HCT116 (cell line): ENCODE measurements around the gene FGF21. TPM values are rescaled to one million over a fixed set of nuclear protein-coding genes. Genes with fewer than 3 reads are reported as not detected.

Experiments
- ATAC-seq: fragments of 200-7000 bp; cut with Tn5 transposase; 2 replicates; pipeline ENCODE4 v1.9.1; 2020; ENCODE audit warnings: mild to moderate bottlenecking, moderate library complexity
- BruUV-seq: library from RNA; stranded (reverse); fragments of 400-500 nt; replicated peaks from 2 replicates; lab custom pipeline; 2021; lab: Mats Ljungman, UMichigan
- CTCF ChIA-PET: fragments of 300-600 bp; sonication (Branson Sonifier 250); formaldehyde crosslinking; loops from one replicate; lab custom pipeline; 2021; ENCODE audit warnings: antibody characterized with exemption; lab: Charles Lee
- POLR2A ChIA-PET: fragments of 300-600, 350-600 bp; sonication (Branson Sonifier 250); formaldehyde crosslinking; loops from one replicate; lab custom pipeline; 2021; ENCODE audit warnings: antibody characterized with exemption; lab: Charles Lee
- RAD21 ChIA-PET, 2 experiments: fragments of 300-600 bp; sonication (Branson Sonifier 250); formaldehyde crosslinking; loops; one replicate each; lab custom pipeline; 2023; ENCODE audit warnings: low total read pairs in 2 of 2; ENCODE audit not compliant: uncharacterized antibody in 2 of 2, unreplicated experiment in 2 of 2, low non-redundant PET in 1 of 2; lab: Charles Lee
- DNase-seq: peaks from one replicate; pipeline ENCODE4 v3.0.0-alpha.2; 2010; ENCODE audit warnings: low read depth, low spot score
- H2AFZ ChIP-seq: fragments of 200-600 bp; shearing (Covaris generic), sonication (generic); 2 replicates; pipeline ENCODE4 v1.6.1; 2017; ENCODE audit warnings: low read depth, mixed run types, mixed read lengths, antibody characterized with exemption, low read length; ENCODE audit not compliant: poor library complexity, severe bottlenecking
- H3K27ac ChIP-seq: 2 replicates; pipeline ENCODE4 v1.5.1; 2012; ENCODE audit warnings: low read depth, low read length
- H3K27me3 ChIP-seq: fragments of 200-600 bp; sonication (generic); 2 replicates; pipeline ENCODE4 v1.6.1; 2016; ENCODE audit warnings: mixed run types, low read length, mixed read lengths; ENCODE audit not compliant: insufficient read depth
- H3K36me3 ChIP-seq, 2 experiments: fragments of 200-500 bp in 1 of 2; fragments of 200-600 bp in 1 of 2; sonication (Bioruptor generic) in 1 of 2; sonication (generic) in 1 of 2; 2 replicates each; pipeline versions ENCODE4 v1.5.1 to v1.6.1; 2014 to 2016; ENCODE audit warnings: low read length in 2 of 2, inconsistent platforms in 1 of 2, mixed read lengths in 1 of 2, mixed run types in 1 of 2; ENCODE audit not compliant: insufficient read depth in 2 of 2, control insufficient read depth in 1 of 2
- H3K4me1 ChIP-seq, 2 experiments: fragments of 200-600 bp in 1 of 2; sonication (generic) in 1 of 2; 2 replicates each; pipeline versions ENCODE4 v1.5.1 to v1.6.1; 2012 to 2017; ENCODE audit warnings: low read length in 2 of 2, inconsistent platforms in 1 of 2, mild to moderate bottlenecking in 1 of 2, mixed read lengths in 1 of 2, mixed run types in 1 of 2, moderate library complexity in 1 of 2; ENCODE audit not compliant: insufficient read depth in 2 of 2, control insufficient read depth in 1 of 2
- H3K4me2 ChIP-seq: fragments of 200-600 bp; sonication (generic); 2 replicates; pipeline ENCODE4 v1.6.1; 2017; ENCODE audit warnings: mixed run types, low read length, mixed read lengths
- H3K4me3 ChIP-seq, 2 experiments: fragments of 200-600 bp in 1 of 2; sonication (generic) in 1 of 2; replicated peaks in 1 of 2; 2 replicates each; pipeline ENCODE4 v1.5.1; 2011 to 2016; ENCODE audit warnings: low read length in 2 of 2, control low read depth in 1 of 2, low read depth in 1 of 2, mild to moderate bottlenecking in 1 of 2, mixed read lengths in 1 of 2, mixed run types in 1 of 2
- H3K79me2 ChIP-seq: fragments of 200-600 bp; sonication (generic); 2 replicates; pipeline ENCODE4 v1.6.1; 2017; ENCODE audit warnings: mild to moderate bottlenecking, mixed run types, low read length, moderate library complexity, mixed read lengths; ENCODE audit not compliant: insufficient read depth
- H3K9ac ChIP-seq: fragments of 200-600 bp; sonication (generic); 2 replicates; pipeline ENCODE4 v1.6.1; 2016; ENCODE audit warnings: low read length, mixed read lengths
- H3K9me2 ChIP-seq: fragments of 200-600 bp; sonication (generic), shearing (Covaris generic); 2 replicates; pipeline ENCODE4 v1.6.1; 2017; ENCODE audit warnings: mixed run types, mild to moderate bottlenecking, moderate library complexity; ENCODE audit not compliant: insufficient read depth
- H3K9me3 ChIP-seq, 2 experiments: fragments of 200-500 bp in 1 of 2; fragments of 200-600 bp in 1 of 2; sonication (Bioruptor generic) in 1 of 2; sonication (generic) in 1 of 2; 2 replicates each; pipeline ENCODE4 v1.6.1; 2014 to 2017; ENCODE audit warnings: low read length in 2 of 2, mixed read lengths in 2 of 2, inconsistent platforms in 1 of 2, low read depth in 1 of 2, mild to moderate bottlenecking in 1 of 2, mixed run types in 1 of 2, moderate library complexity in 1 of 2; ENCODE audit not compliant: control insufficient read depth in 1 of 2, insufficient read depth in 1 of 2
- H4K20me1 ChIP-seq: fragments of 200-600 bp; sonication (generic), shearing (Covaris generic); 2 replicates; pipeline ENCODE4 v1.6.1; 2017; ENCODE audit warnings: mixed run types, mild to moderate bottlenecking, moderate library complexity; ENCODE audit not compliant: insufficient read depth
- CBX3 ChIP-seq: IDR thresholded peaks from 2 replicates; pipeline ENCODE4 v1.6.1; 2012; ENCODE audit warnings: low read depth
- MAX ChIP-seq: IDR thresholded peaks from 2 replicates; pipeline ENCODE4 v1.6.1; 2012
- POLR2A ChIP-seq: IDR thresholded peaks from 2 replicates; pipeline ENCODE4 v1.7.0; 2011; ENCODE audit warnings: borderline replicate concordance; ENCODE audit not compliant: insufficient read depth, insufficient read length; ENCODE audit errors: extremely low read depth
- POLR2AphosphoS5 ChIP-seq: IDR thresholded peaks from 2 replicates; pipeline ENCODE4 v1.6.1; 2011; ENCODE audit warnings: mild to moderate bottlenecking, low read depth, low read length, moderate library complexity
- RAD21 ChIP-seq: IDR thresholded peaks from 2 replicates; pipeline ENCODE4 v1.6.1; 2012; ENCODE audit warnings: low read depth, mild to moderate bottlenecking
- REST ChIP-seq: IDR thresholded peaks from 2 replicates; pipeline ENCODE4 v1.6.1; 2012; ENCODE audit warnings: low read depth
- SIN3A ChIP-seq: IDR thresholded peaks from 2 replicates; pipeline ENCODE4 v1.6.1; 2012; ENCODE audit warnings: low read depth
- SP1 ChIP-seq: IDR thresholded peaks from 2 replicates; pipeline ENCODE4 v1.6.1; 2012; ENCODE audit warnings: low read depth
- SRF ChIP-seq: IDR thresholded peaks from 2 replicates; pipeline ENCODE4 v1.6.1; 2012; ENCODE audit warnings: low read depth
- ZNF274 ChIP-seq: fragments of 200-500 bp; sonication (Bioruptor generic); IDR thresholded peaks from 2 replicates; pipeline ENCODE4 v1.6.1; 2014; ENCODE audit warnings: mild to moderate bottlenecking, low read depth, low read length, inconsistent platforms
- intact Hi-C: fragments of 100-400 bp; cut with micrococcal nuclease; formaldehyde crosslinking; loops from 2 replicates; pipeline ENCODE4 v1.10.0; 2022
- total RNA-seq: library from RNA; stranded (reverse); gene quantifications from one replicate; pipeline ENCODE4 v1.2.1, GENCODE V29; 2021; ENCODE audit not compliant: unreplicated experiment
- TF ChIP-seq, protein P1 (sequence below): IDR thresholded peaks from 2 replicates; pipeline ENCODE4 v1.6.1; 2011; ENCODE audit warnings: mild to moderate bottlenecking, low read length, moderate library complexity; ENCODE audit not compliant: insufficient replicate concordance; ENCODE audit errors: extremely low read depth

The FGF21 gene
- total RNA-seq, 1 experiment from 2014 or later = 0.81 TPM

DNA sequence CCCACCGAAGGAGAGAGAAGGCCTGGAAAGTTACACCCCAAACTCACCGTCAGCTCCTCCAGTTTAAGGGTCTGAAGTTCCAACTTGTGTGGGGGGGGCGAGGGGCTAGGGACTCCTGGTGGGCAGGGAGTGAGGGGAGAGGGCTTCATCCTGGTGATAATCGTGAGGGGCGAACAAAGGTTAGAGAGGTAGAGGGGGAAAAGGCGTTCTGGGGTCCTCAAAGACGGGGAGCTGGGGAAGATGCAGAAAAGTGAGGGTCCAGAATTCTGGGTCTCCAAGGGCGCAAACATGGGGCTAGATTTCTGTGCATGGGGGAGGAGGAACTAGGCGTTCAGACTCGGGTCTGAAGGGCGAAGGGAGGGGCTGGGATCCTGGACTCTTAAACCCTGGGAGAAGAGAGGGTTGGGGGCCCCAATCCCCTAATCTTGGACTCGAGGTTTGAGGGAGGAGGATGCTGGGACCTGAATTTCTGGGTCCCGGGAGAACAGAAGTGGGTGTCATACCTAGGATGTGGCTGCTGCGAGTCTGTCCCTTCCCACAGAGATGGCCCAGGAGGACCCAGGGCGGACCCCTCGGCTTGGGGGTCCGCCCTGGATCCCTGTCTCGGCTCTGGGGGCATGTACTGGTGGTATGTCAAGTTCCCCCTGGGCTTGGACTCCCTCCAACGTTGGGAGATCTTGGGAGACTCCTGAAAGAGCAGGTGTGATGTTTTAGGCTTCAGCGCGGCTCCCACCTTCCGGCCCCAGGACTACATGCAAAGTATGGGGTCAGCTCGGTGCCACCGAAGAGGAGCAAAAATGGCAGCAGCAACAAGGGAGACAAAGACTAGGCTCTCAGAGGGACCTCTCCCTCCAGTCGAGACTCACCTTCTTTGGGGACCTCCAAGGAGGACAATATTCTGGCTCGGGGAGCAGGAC is 40.3 kb upstream of the FGF21 start:
- peak overlapping the region; percentile 94 for H3K4me2 ChIP-seq
- no peaks in the 10 kb centered on the region for H3K27me3 ChIP-seq
- TSS peak; percentile 60 for BruUV-seq
- peak overlapping the region; percentile 77 for H3K27ac ChIP-seq
- RAD21 ChIA-PET = no interaction called here
- no peaks in the 10 kb centered on the region for H3K36me3 ChIP-seq
- H3K79me2 ChIP-seq = no peaks in the 10 kb centered on the region
- peaks cover 8 to 32% of the 10 kb centered on the region in 2 experiments for H3K4me1 ChIP-seq
- TF ChIP-seq REST (no peak), POLR2AphosphoS5 (no peak), SRF (no peak), SP1 (no peak), MAX (no peak), POLR2A (no peak), RAD21 (no peak), ZNF274 (no peak), CBX3 (no peak), SIN3A (no peak)
- TF ChIP-seq, protein P1, sequence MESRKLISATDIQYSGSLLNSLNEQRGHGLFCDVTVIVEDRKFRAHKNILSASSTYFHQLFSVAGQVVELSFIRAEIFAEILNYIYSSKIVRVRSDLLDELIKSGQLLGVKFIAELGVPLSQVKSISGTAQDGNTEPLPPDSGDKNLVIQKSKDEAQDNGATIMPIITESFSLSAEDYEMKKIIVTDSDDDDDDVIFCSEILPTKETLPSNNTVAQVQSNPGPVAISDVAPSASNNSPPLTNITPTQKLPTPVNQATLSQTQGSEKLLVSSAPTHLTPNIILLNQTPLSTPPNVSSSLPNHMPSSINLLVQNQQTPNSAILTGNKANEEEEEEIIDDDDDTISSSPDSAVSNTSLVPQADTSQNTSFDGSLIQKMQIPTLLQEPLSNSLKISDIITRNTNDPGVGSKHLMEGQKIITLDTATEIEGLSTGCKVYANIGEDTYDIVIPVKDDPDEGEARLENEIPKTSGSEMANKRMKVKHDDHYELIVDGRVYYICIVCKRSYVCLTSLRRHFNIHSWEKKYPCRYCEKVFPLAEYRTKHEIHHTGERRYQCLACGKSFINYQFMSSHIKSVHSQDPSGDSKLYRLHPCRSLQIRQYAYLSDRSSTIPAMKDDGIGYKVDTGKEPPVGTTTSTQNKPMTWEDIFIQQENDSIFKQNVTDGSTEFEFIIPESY = no peak
- intact Hi-C loops = loop anchor here (1.0 to 5.0 kb wide), 2 partner anchors 32 to 41 kb away; partner anchors contain the start of gene IZUMO1
- ATAC-seq (no peak), DNase-seq (no peak)
- no peak overlapping the region for H2AFZ ChIP-seq
- no peaks in the 10 kb centered on the region for H3K9me3 ChIP-seq
- H3K9ac ChIP-seq = peak overlapping the region; percentile 79
- CTCF ChIA-PET = interaction anchor here (2.3 kb wide), 1 partner anchor 24 kb away, joined by 7 read pairs; no protein-coding TSS in a partner anchor
- peak overlapping the region; percentile 73 to 88 for H3K4me3 ChIP-seq
- H3K9me2 ChIP-seq = no peaks in the 10 kb centered on the region
- POLR2A ChIA-PET = interaction anchor here (1.0 to 3.4 kb wide), 4 partner anchors 10 to 24 kb away, joined by 3 to 18 read pairs (median 9); partner anchors contain the start of gene FUT2
- no peaks in the 10 kb centered on the region for H4K20me1 ChIP-seq
